Tibial artery (tissue), 4 donors: ENCODE data around the gene PRAMEF1.

Source experiments
- DNase-seq, 2 donors: peaks; one replicate each; pipeline ENCODE4 v3.0.0-alpha.2; 2019
- H3K27ac ChIP-seq, 2 donors: fragments of 200-600 bp; sonication (generic) in 1 of 2; 1 replicate in 1 of 2; 2 replicates in 1 of 2; pipeline ENCODE4 v1.5.1; 2018 to 2019; ENCODE audit warnings: mild to moderate bottlenecking in 1 of 2
- H3K27me3 ChIP-seq, 2 donors: fragments of 200-600 bp; sonication (generic) in 1 of 2; one replicate each; pipeline versions ENCODE4 v1.5.1 to v1.6.0; 2016 to 2019
- H3K36me3 ChIP-seq, 3 donors: fragments of 200-600 bp; sonication (generic) in 2 of 3; one replicate each; pipeline ENCODE4 v1.5.1; 2016 to 2019; ENCODE audit warnings: mild to moderate bottlenecking in 2 of 3
- H3K4me1 ChIP-seq, 4 donors: fragments of 200-600 bp; sonication (generic) in 2 of 4; 1 replicate in 3 of 4; 2 replicates in 1 of 4; pipeline ENCODE4 v1.5.1; 2016 to 2019
- H3K4me3 ChIP-seq, 2 donors: fragments of 200-600 bp; sonication (generic) in 1 of 2; 1 replicate in 1 of 2; 2 replicates in 1 of 2; pipeline ENCODE4 v1.5.1; 2018 to 2019; ENCODE audit warnings: mild to moderate bottlenecking in 2 of 2
- H3K9me3 ChIP-seq, 3 donors: fragments of 200-600 bp; sonication (generic) in 1 of 3; one replicate each; pipeline ENCODE4 v1.5.1; 2016 to 2019
- CTCF ChIP-seq, 2 experiments: fragments of 200-600 bp in 1 of 2; fragments of 450-650 bp in 1 of 2; IDR thresholded peaks; one replicate each; pipeline ENCODE4 v1.5.1; 2017 to 2019; ENCODE audit warnings: antibody characterized with exemption in 2 of 2, mild to moderate bottlenecking in 1 of 2, moderate library complexity in 1 of 2
- intact Hi-C: fragments of 100-400 bp; cut with DNase I; formaldehyde crosslinking; loops from one replicate; pipeline ENCODE4 v1.15.0; 2023; ENCODE audit warnings: low total_unique reads

Gene PRAMEF1

GRCh38 chr1:12756273-12756672, 34.9 kb upstream of the PRAMEF1 start:
- H3K4me1 ChIP-seq: no peaks in the 10 kb centered on the region
- no peaks in the 10 kb centered on the region for H3K9me3 ChIP-seq
- no peak overlapping the region for H3K4me3 ChIP-seq
- no peak for TF ChIP-seq CTCF (IDR thresholded peaks at IDR 0.05)
- DNase-seq: no peak
- no peak overlapping the region for H3K27ac ChIP-seq
- intact Hi-C loops: no loop called here
- H3K36me3 ChIP-seq: no peaks in the 10 kb centered on the region
- peaks cover 0 to 5% of the 10 kb centered on the region in 2 donors for H3K27me3 ChIP-seq

GRCh38 chr1:12756768-12757413, 34.3 kb upstream of the PRAMEF1 start:
- Histone ChIP-seq H3K9me3 (no peaks in the 10 kb centered on the region), H3K4me1 (no peaks in the 10 kb centered on the region), H3K36me3 (no peaks in the 10 kb centered on the region), H3K27me3 (peaks cover 0 to 5% of the 10 kb centered on the region in 2 donors), H3K4me3 (no peak overlapping the region), H3K27ac (no peak overlapping the region)
- intact Hi-C loops: no loop called here
- TF ChIP-seq CTCF (IDR thresholded peaks at IDR 0.05): no peak
- DNase-seq: no peak

GRCh38 chr1:12757836-12758235, 33.4 kb upstream of the PRAMEF1 start:
- intact Hi-C loops: no loop called here
- Histone ChIP-seq H3K27ac (no peak overlapping the region), H3K27me3 (peaks cover 0 to 5% of the 10 kb centered on the region in 2 donors), H3K36me3 (no peaks in the 10 kb centered on the region), H3K4me3 (no peak overlapping the region), H3K9me3 (no peaks in the 10 kb centered on the region), H3K4me1 (no peaks in the 10 kb centered on the region)
- DNase-seq: no peak
- TF ChIP-seq CTCF (IDR thresholded peaks at IDR 0.05): no peak

GRCh38 chr1:12760256-12760795, 30.9 kb upstream of the PRAMEF1 start:
- Histone ChIP-seq H3K36me3 (no peaks in the 10 kb centered on the region), H3K9me3 (no peaks in the 10 kb centered on the region), H3K27ac (no peak overlapping the region), H3K4me1 (no peaks in the 10 kb centered on the region), H3K4me3 (no peak overlapping the region), H3K27me3 (peaks cover 0 to 8% of the 10 kb centered on the region in 2 donors)
- TF ChIP-seq CTCF (IDR thresholded peaks at IDR 0.05): no peak
- intact Hi-C loops: no loop called here
- no peak for DNase-seq

- Histone ChIP-seq H3K4me1 (no peaks in the 10 kb centered on the region), H3K27ac (no peak overlapping the region), H3K36me3 (no peaks in the 10 kb centered on the region), H3K9me3 (no peaks in the 10 kb centered on the region), H3K4me3 (no peak overlapping the region), H3K27me3 (peaks cover 0 to 5% of the 10 kb centered on the region in 2 donors)
- no peak for TF ChIP-seq CTCF (IDR thresholded peaks at IDR 0.05)
- no peak for DNase-seq
- intact Hi-C loops: no loop called here
Observed at GRCh38 chr1:12761781-12762180, 29.4 kb upstream of the PRAMEF1 start.
